IPS-NIHi11 (cell line): ENCODE data around the gene ZSCAN30.

Experiments
- DNase-seq: peaks from one replicate; pipeline ENCODE4 v3.0.0; 2012; ENCODE audit warnings: mixed read lengths, low spot score

ZSCAN30 gene

GRCh38 chr18:35278969-35279368 is 11.1 kb downstream of the ZSCAN30 start:
- no peak for DNase-seq

- no peak for DNase-seq
Measured at GRCh38 chr18:35278085-35278484, 11.9 kb downstream of the ZSCAN30 start.

GRCh38 chr18:35277633-35278032 is 12.4 kb downstream of the ZSCAN30 start:
- DNase-seq, result no peak

GRCh38 chr18:35276267-35276666 is 13.8 kb downstream of the ZSCAN30 start:
- DNase-seq, result no peak

GRCh38 chr18:35271656-35272055 is 18.4 kb downstream of the ZSCAN30 start:
- DNase-seq, result no peak

DNA sequence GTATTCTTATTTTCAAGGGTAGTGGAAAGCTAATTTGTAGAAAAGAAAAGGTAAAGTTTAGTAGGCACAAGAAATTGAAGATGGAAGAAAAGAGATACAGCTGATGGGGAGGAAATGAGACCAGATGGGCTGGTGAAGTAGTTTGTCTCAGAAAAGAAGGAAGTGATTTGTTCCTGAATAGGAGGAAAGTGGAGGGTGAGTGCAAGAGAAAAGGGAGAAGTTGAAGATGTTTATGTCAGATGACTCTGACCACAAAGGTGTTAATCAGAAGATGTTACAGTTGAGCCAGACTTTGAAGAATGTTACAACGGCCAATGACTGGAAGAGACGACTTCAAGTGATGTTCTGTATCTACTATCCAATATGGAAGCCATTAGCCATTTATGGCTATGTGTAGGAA is 21.2 kb downstream of the ZSCAN30 start:
- no peak for DNase-seq

GRCh38 chr18:35267809-35268208 is 22.2 kb downstream of the ZSCAN30 start:
- DNase-seq, result no peak

GRCh38 chr18:35267161-35267651 is 22.8 kb downstream of the ZSCAN30 start:
- peak; percentile 46 for DNase-seq

GRCh38 chr18:35264409-35264808 is 25.6 kb downstream of the ZSCAN30 start:
- DNase-seq, result no peak

GRCh38 chr18:35256947-35257346 is 33.1 kb downstream of the ZSCAN30 start:
- DNase-seq, result no peak

DNA sequence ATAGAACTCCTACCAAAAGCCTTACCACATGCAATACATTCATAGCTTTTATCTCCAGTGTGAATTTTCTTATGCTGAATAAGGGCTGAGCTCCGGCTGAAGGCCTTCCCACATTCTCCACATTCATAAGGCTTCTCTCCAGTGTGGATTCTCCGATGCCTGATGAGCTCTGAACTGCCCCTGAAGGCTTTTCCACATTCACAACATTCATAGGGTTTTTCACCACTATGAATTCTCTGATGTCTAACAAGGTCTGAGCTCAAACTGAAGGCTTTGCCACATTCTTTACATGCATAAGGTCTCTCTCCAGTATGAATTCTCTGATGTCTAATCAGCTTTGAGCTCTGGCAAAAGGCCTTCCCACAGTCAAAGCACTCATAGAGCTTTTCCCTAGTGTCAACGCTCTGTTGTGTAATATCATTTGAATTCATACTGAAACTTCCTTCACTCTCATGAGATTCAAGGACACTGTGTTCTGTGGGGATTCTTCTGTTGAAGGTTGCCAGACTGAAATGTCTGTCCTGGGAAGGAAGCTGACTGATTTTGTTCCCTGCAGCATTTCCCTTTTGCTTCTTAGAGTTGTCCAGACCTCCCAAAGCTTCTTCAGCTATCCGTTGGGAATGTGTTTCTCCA is 36.3 kb downstream of the ZSCAN30 start:
- no peak for DNase-seq

DNA sequence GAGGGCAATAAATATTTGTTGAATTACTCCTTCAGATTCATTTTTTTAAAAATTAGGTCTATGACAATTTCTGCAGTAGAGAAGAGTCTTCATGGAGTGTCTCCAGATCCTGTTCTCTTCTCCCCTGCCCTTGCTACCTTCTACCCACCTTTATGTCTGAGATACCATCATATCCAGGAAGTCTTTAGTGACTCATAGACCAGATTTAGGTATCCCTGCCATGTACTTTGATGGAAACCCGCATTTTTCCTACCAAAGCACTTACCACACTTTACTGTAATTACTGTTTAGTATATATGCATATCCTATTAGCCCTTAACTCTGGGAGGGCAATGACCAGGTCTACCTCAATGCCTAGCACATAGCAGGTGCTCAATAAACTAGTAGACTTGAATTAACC is 37.6 kb downstream of the ZSCAN30 start:
- DNase-seq, result no peak

- DNase-seq, result no peak
Measured at GRCh38 chr18:35248429-35248828, 41.6 kb downstream of the ZSCAN30 start.

DNA sequence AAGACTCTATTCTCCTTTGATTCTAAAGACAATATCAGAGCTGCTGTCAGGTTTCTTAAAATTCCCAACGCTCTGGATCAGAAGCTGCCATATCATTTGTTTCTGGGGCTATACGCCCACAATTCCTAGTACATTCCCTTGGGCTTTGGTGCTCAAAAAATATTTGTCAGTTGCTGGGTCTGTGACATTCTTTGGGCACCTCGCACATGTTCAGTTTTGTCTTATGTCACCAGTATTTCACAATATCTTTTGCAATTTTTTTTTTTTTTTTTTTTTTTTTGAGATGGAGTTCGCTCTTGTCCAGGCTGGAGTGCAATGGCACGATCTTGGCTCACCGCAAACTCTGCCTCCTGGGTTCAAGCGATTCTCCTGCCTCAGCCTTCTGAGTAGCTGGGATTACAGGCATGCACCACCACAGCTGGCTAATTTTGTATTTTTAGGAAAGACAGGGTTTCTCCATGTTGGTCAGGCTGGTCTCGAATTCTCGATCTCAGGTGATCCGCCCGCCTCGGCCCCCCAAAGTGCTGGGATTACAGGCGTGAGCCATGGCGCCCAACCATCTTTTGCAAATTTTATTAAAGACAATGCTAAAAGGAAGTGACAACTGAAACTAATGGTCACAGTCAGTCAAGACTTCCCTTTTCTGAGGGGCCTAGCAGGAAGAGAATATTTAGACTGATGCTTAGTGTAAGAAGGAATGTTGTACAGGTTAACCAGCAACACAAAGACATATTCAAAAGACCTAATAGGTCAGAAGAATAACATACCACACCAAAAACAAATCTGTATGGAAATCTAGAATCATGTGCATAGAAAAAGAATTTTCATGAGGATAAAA is 42.4 kb downstream of the ZSCAN30 start:
- no peak for DNase-seq

DNA sequence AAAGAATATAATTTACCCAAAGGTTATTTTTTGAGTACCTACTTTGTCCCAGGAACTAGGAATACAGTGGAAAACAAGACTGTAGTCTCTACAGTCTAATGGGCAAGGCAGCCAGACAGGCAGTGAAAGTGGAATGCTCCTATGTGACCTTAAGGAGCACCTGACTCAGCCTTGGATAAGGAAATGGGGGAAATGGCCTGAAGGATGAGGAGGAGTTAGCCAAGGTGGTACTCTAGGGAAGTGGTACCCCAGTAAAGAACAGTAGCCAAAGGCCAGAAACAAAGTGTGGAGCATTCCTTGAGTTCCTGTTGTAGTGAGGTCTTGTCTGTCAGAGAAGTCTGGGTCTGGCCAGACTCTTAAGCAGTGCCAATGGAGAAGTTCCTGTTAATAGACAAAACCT is 43.2 kb downstream of the ZSCAN30 start:
- no peak for DNase-seq

DNA sequence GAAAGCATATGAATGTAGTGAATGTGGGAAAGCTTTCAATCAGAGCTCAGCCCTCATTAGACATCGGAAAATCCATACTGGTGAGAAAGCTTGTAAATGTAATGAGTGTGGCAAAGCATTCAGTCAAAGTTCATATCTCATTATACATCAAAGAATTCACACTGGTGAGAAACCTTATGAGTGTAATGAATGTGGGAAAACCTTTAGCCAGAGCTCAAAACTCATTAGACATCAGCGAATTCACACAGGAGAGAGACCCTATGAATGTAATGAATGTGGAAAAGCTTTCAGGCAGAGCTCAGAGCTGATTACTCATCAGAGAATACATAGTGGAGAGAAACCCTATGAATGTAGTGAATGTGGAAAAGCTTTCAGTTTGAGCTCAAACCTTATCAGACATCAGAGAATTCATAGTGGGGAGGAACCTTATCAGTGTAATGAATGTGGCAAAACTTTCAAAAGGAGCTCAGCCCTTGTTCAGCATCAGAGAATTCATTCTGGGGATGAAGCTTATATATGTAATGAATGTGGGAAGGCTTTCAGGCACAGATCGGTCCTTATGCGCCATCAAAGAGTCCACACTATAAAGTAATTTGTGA is 44.2 kb downstream of the ZSCAN30 start:
- DNase-seq, result no peak

- no peak for DNase-seq
Measured at GRCh38 chr18:35244671-35245070, 45.4 kb downstream of the ZSCAN30 start.

DNA sequence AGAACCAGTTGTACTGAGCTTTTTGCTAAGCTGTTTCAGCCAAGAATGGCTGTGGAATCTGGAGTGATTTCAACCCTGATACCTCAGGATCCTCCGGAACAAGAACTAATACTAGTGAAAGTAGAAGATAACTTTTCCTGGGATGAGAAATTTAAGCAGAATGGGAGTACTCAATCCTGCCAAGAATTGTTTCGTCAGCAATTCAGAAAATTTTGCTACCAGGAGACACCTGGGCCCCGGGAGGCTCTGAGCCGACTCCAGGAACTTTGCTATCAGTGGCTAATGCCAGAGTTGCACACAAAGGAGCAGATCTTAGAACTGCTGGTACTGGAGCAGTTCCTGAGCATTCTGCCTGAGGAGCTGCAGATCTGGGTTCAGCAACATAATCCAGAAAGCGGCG is 47.6 kb downstream of the ZSCAN30 start:
- DNase-seq, result no peak

DNA sequence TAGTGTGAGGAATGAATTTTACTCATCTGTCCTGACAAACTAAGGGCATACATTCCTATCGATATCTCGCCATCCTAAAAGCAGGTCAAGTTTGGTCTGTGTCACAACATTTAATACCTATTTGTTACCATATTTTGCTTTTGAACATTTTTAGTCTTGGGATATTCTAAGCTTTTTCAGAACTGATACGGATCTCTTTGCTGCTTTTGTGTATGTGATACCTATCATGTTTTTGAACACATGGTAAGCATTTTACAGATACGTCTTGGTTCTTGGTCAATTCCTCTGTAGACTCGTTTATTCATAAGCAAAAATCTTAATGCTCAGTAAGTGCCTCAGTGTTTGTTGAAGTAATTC is 48.6 kb downstream of the ZSCAN30 start:
- no peak for DNase-seq

GRCh38 chr18:35240664-35241447 is 49.2 kb downstream of the ZSCAN30 start, which contains the start of gene ZNF397:
Gene ZNF397 (plus strand): TSS chr18:35241034. CDS start chr18:35242471, 1,437 bp downstream.
- DNase-seq, result peak; percentile 97

DNA sequence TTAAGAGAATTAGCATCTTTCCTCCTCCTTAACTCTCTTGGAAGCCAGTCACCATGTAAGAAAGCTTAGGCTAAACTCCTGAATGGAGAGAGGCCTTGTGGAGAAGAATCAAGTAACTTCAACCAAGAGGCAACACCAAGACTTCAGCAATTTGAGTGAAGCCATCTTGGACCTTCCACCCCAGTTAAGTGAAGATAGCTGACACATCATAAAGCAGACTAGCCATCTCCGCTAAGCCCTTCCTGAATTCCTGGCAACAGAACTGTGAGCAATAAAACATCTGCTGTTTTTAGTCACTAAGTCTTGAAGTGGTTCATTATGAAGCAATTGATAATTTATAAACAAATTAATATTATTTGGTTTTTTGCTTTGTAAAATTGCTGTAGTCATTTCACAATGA is 50.7 kb downstream of the ZSCAN30 start:
- no peak for DNase-seq
